DND-41 (cell line): ENCODE data around the gene GPR39.
"Not testable (repeated sequence)": the region's sequence is repeated elsewhere in the genome, so short reads cannot be mapped to it uniquely, and the experiment has no call there.

ENCODE experiments used
- ATAC-seq: fragments of 200-7000 bp; cut with Tn5 transposase; 3 replicates; pipeline ENCODE4 v1.9.1; 2021; ENCODE audit warnings: low read depth; ENCODE audit not compliant: insufficient read depth
- DNase-seq: peaks from one replicate; pipeline ENCODE4 v3.0.0-alpha.2; 2020
- H2AFZ ChIP-seq: 2 replicates; pipeline ENCODE4 v1.6.0; 2012; ENCODE audit warnings: low read depth, low read length
- H3K27ac ChIP-seq: 2 replicates; pipeline ENCODE4 v1.5.1; 2012; ENCODE audit warnings: low read length, inconsistent platforms
- H3K27me3 ChIP-seq: fragments of 200-600 bp; sonication (generic); 2 replicates; pipeline ENCODE4 v1.6.0; 2012; ENCODE audit warnings: low read length, mild to moderate bottlenecking, inconsistent platforms; ENCODE audit not compliant: insufficient read depth, poor library complexity
- H3K36me3 ChIP-seq: 2 replicates; pipeline ENCODE4 v1.5.1; 2012; ENCODE audit warnings: low read length, inconsistent platforms; ENCODE audit not compliant: insufficient read depth
- H3K4me1 ChIP-seq: 2 replicates; pipeline ENCODE4 v1.5.1; 2012; ENCODE audit warnings: mild to moderate bottlenecking, low read length; ENCODE audit not compliant: insufficient read depth
- H3K4me2 ChIP-seq: 2 replicates; pipeline ENCODE4 v1.6.0; 2012; ENCODE audit warnings: mild to moderate bottlenecking, moderate library complexity, low read length, inconsistent platforms; ENCODE audit not compliant: insufficient read depth
- H3K4me3 ChIP-seq, 2 experiments: fragments of 200-600 bp in 1 of 2; shearing (Covaris generic) in 1 of 2; 2 replicates each; pipeline ENCODE4 v1.5.1; 2012 to 2016; ENCODE audit warnings: inconsistent platforms in 2 of 2, low read length in 2 of 2, mild to moderate bottlenecking in 2 of 2, low read depth in 1 of 2, moderate library complexity in 1 of 2
- H3K79me2 ChIP-seq: 2 replicates; pipeline ENCODE4 v1.6.0; 2012; ENCODE audit warnings: low read length, inconsistent platforms; ENCODE audit not compliant: insufficient read depth
- H3K9ac ChIP-seq: 2 replicates; pipeline ENCODE4 v1.6.0; 2012; ENCODE audit warnings: low read depth, mild to moderate bottlenecking, inconsistent platforms, low read length, moderate library complexity
- H3K9me3 ChIP-seq: 2 replicates; pipeline ENCODE4 v1.5.1; 2012; ENCODE audit warnings: low read length, moderate library complexity, mild to moderate bottlenecking, inconsistent platforms; ENCODE audit not compliant: insufficient read depth, severe bottlenecking
- H4K20me1 ChIP-seq: 2 replicates; pipeline ENCODE4 v1.6.0; 2012; ENCODE audit warnings: low read length; ENCODE audit not compliant: insufficient read depth
- CTCF ChIP-seq: IDR thresholded peaks from 2 replicates; pipeline ENCODE4 v1.5.1; 2012; ENCODE audit warnings: borderline replicate concordance, low read length, moderate library complexity, mild to moderate bottlenecking; ENCODE audit not compliant: poor library complexity, severe bottlenecking; ENCODE audit errors: extremely low read depth
- EZH2 ChIP-seq: IDR thresholded peaks from 3 replicates; pipeline ENCODE4 v1.6.1; 2012; ENCODE audit warnings: borderline replicate concordance, low read depth, mild to moderate bottlenecking, moderate library complexity, low read length, inconsistent platforms; ENCODE audit not compliant: severe bottlenecking

The GPR39 gene

GRCh38 chr2:132390076-132390475 is 26.5 kb upstream of the GPR39 start:
- H3K36me3 ChIP-seq = no peaks in the 10 kb centered on the region
- TF ChIP-seq EZH2 = no peak
- TF ChIP-seq CTCF = no peak
- ATAC-seq = no peak

DNA sequence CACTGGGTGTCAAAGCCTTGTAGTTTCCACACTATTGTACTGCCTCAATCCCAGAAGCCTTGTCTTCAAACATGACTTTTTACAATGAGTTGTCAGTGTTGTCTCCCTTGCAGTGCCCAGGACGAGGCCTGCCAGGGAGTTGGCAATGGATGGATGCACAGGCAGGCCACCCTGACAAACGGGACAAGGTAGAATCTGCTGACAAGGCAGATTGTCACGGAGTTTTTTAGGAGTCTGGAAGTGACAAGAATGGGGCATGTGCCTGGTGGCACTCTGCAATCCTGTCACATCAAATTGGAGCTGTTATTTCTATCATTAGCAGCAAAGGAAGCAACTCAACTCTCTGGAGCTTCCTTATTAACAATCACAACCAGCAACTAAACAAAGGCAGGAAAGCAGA is 25.2 kb upstream of the GPR39 start:
- H3K27ac ChIP-seq = no peak overlapping the region
- no peak overlapping the region for H3K4me3 ChIP-seq
- ATAC-seq (no peak), DNase-seq (no peak)
- H2AFZ ChIP-seq = no peak overlapping the region
- no peak for TF ChIP-seq EZH2
- TF ChIP-seq CTCF = no peak
- H3K27me3 ChIP-seq = no peaks in the 10 kb centered on the region
- no peak overlapping the region for H3K9ac ChIP-seq
- H3K4me1 ChIP-seq = no peaks in the 10 kb centered on the region
- no peak overlapping the region for H3K4me2 ChIP-seq
- H3K36me3 ChIP-seq = no peaks in the 10 kb centered on the region
- no peaks in the 10 kb centered on the region for H4K20me1 ChIP-seq
- no peaks in the 10 kb centered on the region for H3K79me2 ChIP-seq
- H3K9me3 ChIP-seq = no peaks in the 10 kb centered on the region

More at GRCh38 chr2:132390076-132390475, 26.5 kb upstream of the GPR39 start:
- Histone ChIP-seq H3K79me2 (no peaks in the 10 kb centered on the region), H3K9ac (no peak overlapping the region), H3K9me3 (no peaks in the 10 kb centered on the region), H2AFZ (no peak overlapping the region), H3K27ac (no peak overlapping the region), H3K4me3 (no peak overlapping the region), H4K20me1 (no peaks in the 10 kb centered on the region), H3K4me1 (no peaks in the 10 kb centered on the region), H3K4me2 (no peak overlapping the region), H3K27me3 (peaks cover 2% of the 10 kb centered on the region)
- no peak for DNase-seq

DNA sequence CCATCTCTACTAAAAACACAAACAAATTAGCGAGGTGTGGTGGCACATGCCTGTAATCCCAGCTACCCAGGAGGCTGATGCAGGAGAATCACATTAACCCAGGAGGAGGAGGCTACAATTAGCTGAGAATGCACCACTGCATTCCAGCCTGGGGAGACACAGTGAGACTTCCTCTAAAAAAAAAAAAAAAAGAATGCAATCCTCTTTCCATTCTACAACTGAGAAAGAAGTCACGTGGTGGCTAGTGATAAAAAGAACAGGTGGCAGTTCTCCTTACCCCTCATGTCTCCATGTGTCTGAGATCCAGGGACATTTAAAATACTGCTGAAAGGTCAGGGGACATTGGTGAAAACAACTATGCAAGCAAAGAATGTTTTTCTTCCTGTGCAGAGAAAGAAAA is 24.4 kb upstream of the GPR39 start:
- DNase-seq (no peak), ATAC-seq (no peak)
- no peaks in the 10 kb centered on the region for H3K27me3 ChIP-seq
- no peak overlapping the region for H3K4me2 ChIP-seq
- no peak for TF ChIP-seq CTCF
- TF ChIP-seq EZH2 = no peak
- no peaks in the 10 kb centered on the region for H4K20me1 ChIP-seq
- no peak overlapping the region for H2AFZ ChIP-seq
- no peaks in the 10 kb centered on the region for H3K79me2 ChIP-seq
- no peaks in the 10 kb centered on the region for H3K4me1 ChIP-seq
- no peak overlapping the region for H3K27ac ChIP-seq
- H3K9me3 ChIP-seq = no peaks in the 10 kb centered on the region
- no peak overlapping the region for H3K4me3 ChIP-seq
- no peak overlapping the region for H3K9ac ChIP-seq
- H3K36me3 ChIP-seq = no peaks in the 10 kb centered on the region

- no peak overlapping the region for H3K27ac ChIP-seq
- no peaks in the 10 kb centered on the region for H3K27me3 ChIP-seq
- TF ChIP-seq CTCF (no peak), EZH2 (no peak)
- H3K9me3 ChIP-seq = no peaks in the 10 kb centered on the region
- H3K79me2 ChIP-seq = no peaks in the 10 kb centered on the region
- H3K4me3 ChIP-seq = no peak overlapping the region
- no peak overlapping the region for H3K4me2 ChIP-seq
- no peak overlapping the region for H2AFZ ChIP-seq
- ATAC-seq = no peak
- no peaks in the 10 kb centered on the region for H4K20me1 ChIP-seq
- H3K9ac ChIP-seq = no peak overlapping the region
- H3K4me1 ChIP-seq = no peaks in the 10 kb centered on the region
- no peak for DNase-seq
- H3K36me3 ChIP-seq = no peaks in the 10 kb centered on the region
These were observed 23.7 kb upstream of the GPR39 start for GRCh38 chr2:132392879-132393278.

DNA sequence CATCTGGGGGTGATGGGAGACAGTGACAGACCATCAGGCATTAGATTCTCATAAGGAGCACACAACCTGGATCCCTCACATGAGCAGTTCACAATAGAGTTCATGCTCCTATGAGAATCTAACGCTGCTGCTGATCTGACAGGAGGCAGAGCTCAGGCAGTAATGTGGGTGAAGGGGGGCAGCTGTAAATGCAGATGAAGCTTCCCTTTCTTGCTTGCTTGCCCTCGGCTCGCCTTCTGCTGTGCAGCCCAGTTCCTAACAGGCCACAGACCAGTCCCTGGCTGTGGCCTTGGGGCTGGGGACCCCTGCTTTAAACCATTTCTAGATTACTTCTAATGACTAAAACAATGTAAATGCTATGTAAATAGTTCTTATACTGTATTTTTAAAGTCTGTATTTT is 19.6 kb upstream of the GPR39 start:
- H3K9ac ChIP-seq, H4K20me1 ChIP-seq, DNase-seq, H3K4me1 ChIP-seq, H3K9me3 ChIP-seq, H3K79me2 ChIP-seq, H3K27me3 ChIP-seq, H3K27ac ChIP-seq, H3K4me3 ChIP-seq, H3K4me2 ChIP-seq, ATAC-seq, H2AFZ ChIP-seq, H3K36me3 ChIP-seq: not testable (repeated sequence)
